ENCODE measurements around the gene SLC16A8. TPM values are rescaled to one million over a fixed set of nuclear protein-coding genes. Genes with fewer than 3 reads are reported as not detected.

Gene SLC16A8
- total and polyA plus RNA-seq, 2 of the 13 experiments (the other 11 are each of a cell fraction or from before 2014, with no cell fraction given): not detected

- TF ChIP-seq CEBPZ (IDR thresholded peaks at IDR 0.05; ENCODE audit: low read length): no peak
- TF ChIP-seq SALL2 (CRISPR knock-in tag; IDR thresholded peaks at IDR 0.05): 0 out of 2 replicates have a peak, but pooled peaks have one; percentile 19
- TF ChIP-seq POLR2A (IDR thresholded peaks at IDR 0.05; ENCODE audit: insufficient read depth in 1 of 2, low read depth in 2 of 2, low read length in 2 of 2): peak; percentile 66 to 77
- no peak for TF ChIP-seq ZBTB46 (CRISPR knock-in tag; IDR thresholded peaks at IDR 0.05; ENCODE audit: borderline replicate concordance)
- 0 out of 2 replicates have a peak, but pooled peaks have one; percentile 49 for TF ChIP-seq ETV5 (CRISPR knock-in tag; IDR thresholded peaks at IDR 0.05; ENCODE audit: borderline replicate concordance)
- peak; percentile 83 for TF ChIP-seq ZNF574 (CRISPR knock-in tag; IDR thresholded peaks at IDR 0.05)
- TF ChIP-seq ZBTB21 (CRISPR knock-in tag; IDR thresholded peaks at IDR 0.05): no peak
- peak; percentile 81; the same call in 1 of the 2 replicates for TF ChIP-seq RFX5 (IDR thresholded peaks at IDR 0.05; ENCODE audit: low read depth, low read length)
- peak; percentile 25; the same call in 1 of the 2 replicates for TF ChIP-seq SNAI1 (CRISPR knock-in tag; IDR thresholded peaks at IDR 0.05; ENCODE audit: borderline replicate concordance)
- peak; percentile 50; the same call in 1 of the 2 replicates for TF ChIP-seq THRA (CRISPR knock-in tag; IDR thresholded peaks at IDR 0.05; ENCODE audit: borderline replicate concordance)
- 0 out of 2 replicates have a peak, but pooled peaks have one; percentile 30 for TF ChIP-seq NFKB2 (CRISPR knock-in tag; IDR thresholded peaks at IDR 0.05; ENCODE audit: borderline replicate concordance)
- TF ChIP-seq TFAP4 (IDR thresholded peaks at IDR 0.05; ENCODE audit: borderline replicate concordance, low read depth): peak; percentile 63; the same call in 1 of the 2 replicates
- TF ChIP-seq RBAK (CRISPR knock-in tag; IDR thresholded peaks at IDR 0.05): no peak
Observed at GRCh38 chr22:38056969-38057891, 26.8 kb downstream of the SLC16A8 start, which contains the start of gene PICK1 (continued).
